GM19025 (cell line): ENCODE results near the gene ACBD3.

ENCODE experiments used
- ATAC-seq: cut with Tn5 transposase; IDR thresholded peaks from one replicate; pipeline ENCODE4 v1.9.1; 2021; ENCODE audit warnings: mild to moderate bottlenecking, low read depth, moderate library complexity; ENCODE audit not compliant: unreplicated experiment

Gene ACBD3

GRCh38 chr1:226117330-226117729 lies 69.2 kb downstream of the ACBD3 start:
- no peak for ATAC-seq

GRCh38 chr1:226116673-226117072 lies 69.9 kb downstream of the ACBD3 start:
- no peak for ATAC-seq

GRCh38 chr1:226112626-226113025 lies 73.9 kb downstream of the ACBD3 start:
- no peak for ATAC-seq

GRCh38 chr1:226111883-226112261 lies 74.7 kb downstream of the ACBD3 start:
- no peak for ATAC-seq

- no peak for ATAC-seq
Measured at GRCh38 chr1:226111098-226111882, 75.3 kb downstream of the ACBD3 start.

- peak; percentile 78 for ATAC-seq
Measured at GRCh38 chr1:226110249-226111097, 76.1 kb downstream of the ACBD3 start.

- ATAC-seq, result peak; percentile 74
Measured at GRCh38 chr1:226109829-226110248, 76.7 kb downstream of the ACBD3 start.

- ATAC-seq, result no peak
Measured at GRCh38 chr1:226108935-226109828, 77.4 kb downstream of the ACBD3 start.

- no peak for ATAC-seq
Measured at GRCh38 chr1:226107471-226108460, 78.8 kb downstream of the ACBD3 start.

GRCh38 chr1:226104671-226105121 lies 81.8 kb downstream of the ACBD3 start:
- ATAC-seq, result no peak

GRCh38 chr1:226100436-226101391 lies 85.8 kb downstream of the ACBD3 start:
- ATAC-seq, result no peak

GRCh38 chr1:226098870-226099835 lies 87.4 kb downstream of the ACBD3 start:
- no peak for ATAC-seq

GRCh38 chr1:226097866-226098625 lies 88.5 kb downstream of the ACBD3 start:
- ATAC-seq, result no peak

- ATAC-seq, result no peak
Measured at GRCh38 chr1:226095286-226095685, 91.3 kb downstream of the ACBD3 start.
